H9 (cell line): Measurements from ENCODE around the gene ORC1. TPM values are rescaled to one million over a fixed set of nuclear protein-coding genes. Genes with fewer than 3 reads are reported as not detected.

ENCODE experiments used
- DNase-seq: peaks from one replicate; pipeline ENCODE4 v3.0.0-alpha.2; 2017
- H2AFZ ChIP-seq: one replicate; pipeline ENCODE4 v1.6.1; 2013; ENCODE audit warnings: mild to moderate bottlenecking, low read length, control low read depth, moderate library complexity
- H2AK5ac ChIP-seq: 2 replicates; pipeline ENCODE4 v1.6.1; 2013; ENCODE audit warnings: low read length, control low read depth, mixed read lengths; ENCODE audit not compliant: insufficient read length
- H2BK120ac ChIP-seq: one replicate; pipeline ENCODE4 v1.6.1; 2013; ENCODE audit warnings: low read depth, mild to moderate bottlenecking, low read length, control low read depth, inconsistent platforms; ENCODE audit not compliant: poor library complexity, severe bottlenecking
- H2BK12ac ChIP-seq: 2 replicates; pipeline ENCODE4 v1.6.1; 2013; ENCODE audit warnings: low read length, control low read depth, mixed read lengths, low read depth; ENCODE audit not compliant: insufficient read length
- H2BK15ac ChIP-seq: 2 replicates; pipeline ENCODE4 v1.6.1; 2013; ENCODE audit warnings: low read depth, low read length, control low read depth
- H2BK20ac ChIP-seq: one replicate; pipeline ENCODE4 v1.6.1; 2013; ENCODE audit warnings: low read depth, mild to moderate bottlenecking, low read length, control low read depth, inconsistent platforms; ENCODE audit not compliant: poor library complexity, severe bottlenecking
- H2BK5ac ChIP-seq: 2 replicates; pipeline ENCODE4 v1.6.1; 2013; ENCODE audit warnings: low read length, control low read depth, mixed read lengths; ENCODE audit not compliant: insufficient read length
- H3K14ac ChIP-seq: 2 replicates; pipeline ENCODE4 v1.6.1; 2013; ENCODE audit warnings: low read length, control low read depth; ENCODE audit not compliant: insufficient read depth
- H3K18ac ChIP-seq: 2 replicates; pipeline ENCODE4 v1.6.1; 2013; ENCODE audit warnings: low read depth, mild to moderate bottlenecking, mixed read lengths, low read length, control low read depth; ENCODE audit not compliant: insufficient read length
- H3K23ac ChIP-seq: 2 replicates; pipeline ENCODE4 v1.6.1; 2013; ENCODE audit warnings: low read length, control low read depth, mixed read lengths, low read depth; ENCODE audit not compliant: insufficient read length
- H3K23me2 ChIP-seq: 2 replicates; pipeline ENCODE4 v1.6.1; 2013; ENCODE audit warnings: low read depth, mild to moderate bottlenecking, mixed read lengths, low read length, control low read depth; ENCODE audit not compliant: insufficient read length, poor library complexity, severe bottlenecking
- H3K27ac ChIP-seq: 2 replicates; pipeline ENCODE4 v1.5.1; 2013; ENCODE audit warnings: low read length, control low read depth, mixed read lengths, low read depth; ENCODE audit not compliant: insufficient read length
- H3K27me3 ChIP-seq: 2 replicates; pipeline ENCODE4 v1.6.1; 2013; ENCODE audit warnings: low read length, control low read depth, inconsistent platforms; ENCODE audit not compliant: insufficient read depth
- H3K4ac ChIP-seq: 2 replicates; pipeline ENCODE4 v1.6.1; 2013; ENCODE audit warnings: low read depth, mild to moderate bottlenecking, control low read depth, inconsistent platforms, low read length, moderate library complexity
- H3K4me1 ChIP-seq: 2 replicates; pipeline ENCODE4 v1.6.1; 2013; ENCODE audit warnings: low read length, control low read depth, inconsistent platforms; ENCODE audit not compliant: insufficient read depth
- H3K4me2 ChIP-seq: 2 replicates; pipeline ENCODE4 v1.6.1; 2013; ENCODE audit warnings: low read length, control low read depth, mixed read lengths; ENCODE audit not compliant: insufficient read length, insufficient read depth
- H3K56ac ChIP-seq: 2 replicates; pipeline ENCODE4 v1.6.1; 2013; ENCODE audit warnings: low read depth, mild to moderate bottlenecking, mixed read lengths, low read length, control low read depth; ENCODE audit not compliant: insufficient read length
- H3K79me1 ChIP-seq: 2 replicates; pipeline ENCODE4 v1.6.1; 2013; ENCODE audit warnings: low read depth, mild to moderate bottlenecking, moderate library complexity, low read length, control low read depth, inconsistent platforms; ENCODE audit not compliant: insufficient read depth, poor library complexity, severe bottlenecking
- H3K79me2 ChIP-seq: 2 replicates; pipeline ENCODE4 v1.6.1; 2013; ENCODE audit warnings: low read length, control low read depth, inconsistent platforms; ENCODE audit not compliant: insufficient read depth
- H3K9ac ChIP-seq: 2 replicates; pipeline ENCODE4 v1.6.1; 2013; ENCODE audit warnings: low read length, control low read depth, mixed read lengths; ENCODE audit not compliant: insufficient read length; ENCODE audit errors: extremely low read depth
- H3K9me3 ChIP-seq: one replicate; pipeline ENCODE4 v1.6.1; 2013; ENCODE audit warnings: low read depth, low read length, inconsistent platforms; ENCODE audit not compliant: control insufficient read depth
- H3T11ph ChIP-seq: one replicate; pipeline ENCODE4 v1.6.1; 2013; ENCODE audit warnings: mild to moderate bottlenecking, low read length, control low read depth, inconsistent platforms
- H4K20me1 ChIP-seq: one replicate; pipeline ENCODE4 v1.6.1; 2013; ENCODE audit not compliant: control insufficient read depth, insufficient read length, insufficient read depth
- H4K5ac ChIP-seq: 2 replicates; pipeline ENCODE4 v1.6.1; 2013; ENCODE audit warnings: low read depth, mild to moderate bottlenecking, mixed read lengths, low read length, control low read depth; ENCODE audit not compliant: insufficient read length
- H4K8ac ChIP-seq: replicated peaks from 2 replicates; pipeline ENCODE4 v1.6.1; 2013; ENCODE audit warnings: low read length, control low read depth, mixed read lengths, low read depth; ENCODE audit not compliant: insufficient read length
- H4K91ac ChIP-seq: 2 replicates; pipeline ENCODE4 v1.6.1; 2013; ENCODE audit warnings: low read depth, mild to moderate bottlenecking, moderate library complexity, mixed read lengths, low read length, control low read depth; ENCODE audit not compliant: insufficient read length
- H3K27ac Mint-ChIP-seq, 3 experiments: 2 replicates in 2 of 3; 3 replicates in 1 of 3; pipeline ENCODE4 v1.8.0; 2020 to 2021; ENCODE audit warnings: mixed read lengths in 3 of 3, mild to moderate bottlenecking in 1 of 3, moderate library complexity in 1 of 3
- H3K27me3 Mint-ChIP-seq: 2 replicates; pipeline ENCODE4 v1.8.0; 2021; ENCODE audit warnings: low read depth, mild to moderate bottlenecking, moderate library complexity, mixed read lengths
- H3K36me3 Mint-ChIP-seq, 3 experiments: 2 replicates in 2 of 3; 3 replicates in 1 of 3; pipeline ENCODE4 v1.8.0; 2020 to 2021; ENCODE audit warnings: low read depth in 3 of 3, mixed read lengths in 3 of 3; ENCODE audit not compliant: insufficient read depth in 1 of 3
- H3K4me1 Mint-ChIP-seq, 2 experiments: 2 replicates each; pipeline ENCODE4 v1.8.0; 2020; ENCODE audit warnings: mixed read lengths in 2 of 2
- H3K4me3 Mint-ChIP-seq, 2 experiments: 2 replicates in 1 of 2; 3 replicates in 1 of 2; pipeline ENCODE4 v1.8.0; 2020 to 2021; ENCODE audit warnings: mild to moderate bottlenecking in 2 of 2, mixed read lengths in 2 of 2, moderate library complexity in 1 of 2
- H3K9me3 Mint-ChIP-seq, 2 experiments: 2 replicates in 1 of 2; 3 replicates in 1 of 2; pipeline ENCODE4 v1.8.0; 2020; ENCODE audit warnings: mild to moderate bottlenecking in 2 of 2, mixed read lengths in 2 of 2, moderate library complexity in 1 of 2
- WGBS: extraction: QIAGEN DNeasy Blood & Tissue Kit; methylation state at CpG from one replicate; pipeline ENCODE4 v1.1.7; 2013; ENCODE audit warnings: missing lambda C conversion rate, low lambda C conversion rate, mixed read lengths; ENCODE audit not compliant: insufficient read length; ENCODE audit errors: extremely low coverage; 5-methylcytosine and 5-hydroxymethylcytosine counted together
- total RNA-seq: library from RNA; stranded (reverse); gene quantifications from 2 replicates; pipeline ENCODE4 v1.2.1, GENCODE V29; 2021
- TF ChIP-seq, protein P1 (sequence below): fragments of 200-600 bp; sonication (generic); conservative IDR thresholded peaks from 3 replicates; pipeline ENCODE4 v1.8.0; 2021; ENCODE audit warnings: antibody characterized with exemption, mild to moderate bottlenecking

Gene ORC1
- total RNA-seq, 1 experiment from 2014 or later, result 46.4 TPM

DNA sequence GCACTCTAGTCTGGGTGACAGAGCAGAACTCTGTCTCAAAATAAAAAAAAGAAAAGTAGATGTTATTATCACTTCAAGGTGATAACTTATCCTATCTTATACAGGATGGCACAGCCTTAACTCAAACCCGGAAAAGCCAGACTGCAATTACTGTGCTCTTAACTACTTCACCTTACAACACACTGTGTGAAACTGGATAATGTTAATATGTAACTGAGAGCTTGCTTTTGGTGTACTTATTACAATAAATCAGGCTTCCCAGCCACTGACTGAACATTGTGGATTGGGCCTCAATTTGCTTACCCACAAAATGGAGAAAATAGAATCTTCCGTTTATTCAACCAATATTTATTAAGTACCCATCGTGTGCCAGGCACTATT lies 1.4 kb downstream of the ORC1 start:
- no peak overlapping the region for H2AFZ ChIP-seq

More for the DNA sequence above, 1.4 kb downstream of the ORC1 start:
- Mint-ChIP-seq H3K9me3 (no peaks in the 10 kb centered on the region; a peak in 1 of 5 replicates), H3K27ac (peak overlapping the region in 1 of 3 experiments; percentile 44; a peak in 2 of 7 replicates), H3K4me3 (peak overlapping the region; percentile 100), H3K36me3 (peaks cover 35 to 64% (median 50%) of the 10 kb centered on the region in 3 experiments), H3K4me1 (peaks cover 21 to 23% of the 10 kb centered on the region in 2 experiments), H3K27me3 (no peaks in the 10 kb centered on the region)
- H4K91ac ChIP-seq, result no peak overlapping the region
- no peak overlapping the region for H2BK5ac ChIP-seq
- H4K5ac ChIP-seq, result no peak overlapping the region
- peak overlapping the region; percentile 20 for H3K9ac ChIP-seq
- H3K4me2 ChIP-seq, result peak overlapping the region; percentile 96
- H2BK12ac ChIP-seq, result no peak overlapping the region
- no peaks in the 10 kb centered on the region for H3K4me1 ChIP-seq
- no peak overlapping the region for H3K4ac ChIP-seq
- H3K23me2 ChIP-seq, result peaks cover 5% of the 10 kb centered on the region
- TF ChIP-seq, protein P1, sequence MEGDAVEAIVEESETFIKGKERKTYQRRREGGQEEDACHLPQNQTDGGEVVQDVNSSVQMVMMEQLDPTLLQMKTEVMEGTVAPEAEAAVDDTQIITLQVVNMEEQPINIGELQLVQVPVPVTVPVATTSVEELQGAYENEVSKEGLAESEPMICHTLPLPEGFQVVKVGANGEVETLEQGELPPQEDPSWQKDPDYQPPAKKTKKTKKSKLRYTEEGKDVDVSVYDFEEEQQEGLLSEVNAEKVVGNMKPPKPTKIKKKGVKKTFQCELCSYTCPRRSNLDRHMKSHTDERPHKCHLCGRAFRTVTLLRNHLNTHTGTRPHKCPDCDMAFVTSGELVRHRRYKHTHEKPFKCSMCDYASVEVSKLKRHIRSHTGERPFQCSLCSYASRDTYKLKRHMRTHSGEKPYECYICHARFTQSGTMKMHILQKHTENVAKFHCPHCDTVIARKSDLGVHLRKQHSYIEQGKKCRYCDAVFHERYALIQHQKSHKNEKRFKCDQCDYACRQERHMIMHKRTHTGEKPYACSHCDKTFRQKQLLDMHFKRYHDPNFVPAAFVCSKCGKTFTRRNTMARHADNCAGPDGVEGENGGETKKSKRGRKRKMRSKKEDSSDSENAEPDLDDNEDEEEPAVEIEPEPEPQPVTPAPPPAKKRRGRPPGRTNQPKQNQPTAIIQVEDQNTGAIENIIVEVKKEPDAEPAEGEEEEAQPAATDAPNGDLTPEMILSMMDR, result no peak
- no peak overlapping the region for H3K18ac ChIP-seq
- no peaks in the 10 kb centered on the region for H3K9me3 ChIP-seq
- no peak overlapping the region for H2AK5ac ChIP-seq
- no peak overlapping the region for H3K27ac ChIP-seq
- no peaks in the 10 kb centered on the region for H3K27me3 ChIP-seq
- peaks cover 15% of the 10 kb centered on the region; the same call in 1 of the 2 replicates for H3K79me2 ChIP-seq
- no peak overlapping the region for H3K23ac ChIP-seq
- no peak overlapping the region for H2BK15ac ChIP-seq
- H3K14ac ChIP-seq, result no peak overlapping the region
- no peak for DNase-seq
- H3K79me1 ChIP-seq, result peaks cover 2% of the 10 kb centered on the region
- no peak overlapping the region for H3T11ph ChIP-seq
- no peak overlapping the region for H4K8ac ChIP-seq
- H2BK120ac ChIP-seq, result no peak overlapping the region
- no CpG with 5 or more reads among the region's 3 CpGs for WGBS
- no peak overlapping the region for H2BK20ac ChIP-seq
- no peaks in the 10 kb centered on the region for H4K20me1 ChIP-seq
- no peak overlapping the region for H3K56ac ChIP-seq
